Measurements from ENCODE around the gene RFT1. TPM values are rescaled to one million over a fixed set of nuclear protein-coding genes. Genes with fewer than 3 reads are reported as not detected.

Gene RFT1
- total RNA-seq, 1 donor from 2014 or later, result 27.7 TPM

- no peaks in the 10 kb centered on the region for H3K4me1 Mint-ChIP-seq
These were observed 49.5 kb downstream of the RFT1 start for GRCh38 chr3:53080612-53081205.

GRCh38 chr3:53079791-53080555 is 50.3 kb downstream of the RFT1 start:
- Mint-ChIP-seq H3K9me3 (no peaks in the 10 kb centered on the region), H3K27ac (no peak overlapping the region), H3K4me3 (no peak overlapping the region), H3K4me1 (no peaks in the 10 kb centered on the region), H3K27me3 (ENCODE audit: low read depth) (no peaks in the 10 kb centered on the region), H3K36me3 (no peaks in the 10 kb centered on the region)
- TF ChIP-seq CTCF (IDR thresholded peaks at IDR 0.05; ENCODE audit: unreplicated experiment), result no peak
- DNase-seq (ENCODE audit: low spot score in 2 of 2, unreplicated experiment in 2 of 2), result no peak

More at GRCh38 chr3:53080612-53081205, 49.5 kb downstream of the RFT1 start:
- Mint-ChIP-seq H3K27ac (no peak overlapping the region), H3K9me3 (no peaks in the 10 kb centered on the region), H3K36me3 (no peaks in the 10 kb centered on the region), H3K4me3 (no peak overlapping the region), H3K27me3 (ENCODE audit: low read depth) (no peaks in the 10 kb centered on the region)
- no peak for TF ChIP-seq CTCF (IDR thresholded peaks at IDR 0.05; ENCODE audit: unreplicated experiment)
- no peak for DNase-seq (ENCODE audit: low spot score in 2 of 2, unreplicated experiment in 2 of 2)

- no peak for TF ChIP-seq CTCF (IDR thresholded peaks at IDR 0.05; ENCODE audit: unreplicated experiment)
- Mint-ChIP-seq H3K9me3 (no peaks in the 10 kb centered on the region), H3K27me3 (ENCODE audit: low read depth) (no peaks in the 10 kb centered on the region), H3K27ac (no peak overlapping the region), H3K4me1 (no peaks in the 10 kb centered on the region), H3K36me3 (no peaks in the 10 kb centered on the region), H3K4me3 (no peak overlapping the region)
- no peak for DNase-seq (ENCODE audit: low spot score in 2 of 2, unreplicated experiment in 2 of 2)
These were observed 51.1 kb downstream of the RFT1 start for GRCh38 chr3:53079147-53079546.

GRCh38 chr3:53078656-53079055 is 51.6 kb downstream of the RFT1 start:
- no peaks in the 10 kb centered on the region for H3K9me3 Mint-ChIP-seq
- no peak for TF ChIP-seq CTCF (IDR thresholded peaks at IDR 0.05; ENCODE audit: unreplicated experiment)
- H3K4me1 Mint-ChIP-seq, result no peaks in the 10 kb centered on the region
- H3K27ac Mint-ChIP-seq, result no peak overlapping the region
- no peaks in the 10 kb centered on the region for H3K27me3 Mint-ChIP-seq (ENCODE audit: low read depth)
- no peaks in the 10 kb centered on the region for H3K36me3 Mint-ChIP-seq
- DNase-seq (ENCODE audit: low spot score in 2 of 2, unreplicated experiment in 2 of 2), result no peak
- H3K4me3 Mint-ChIP-seq, result no peak overlapping the region

GRCh38 chr3:53077476-53078220 is 52.6 kb downstream of the RFT1 start:
- DNase-seq (ENCODE audit: low spot score in 2 of 2, unreplicated experiment in 2 of 2), result no peak
- Mint-ChIP-seq H3K36me3 (no peaks in the 10 kb centered on the region), H3K9me3 (no peaks in the 10 kb centered on the region), H3K4me1 (peaks cover 7% of the 10 kb centered on the region), H3K4me3 (no peak overlapping the region), H3K27ac (no peak overlapping the region), H3K27me3 (ENCODE audit: low read depth) (peaks cover 3% of the 10 kb centered on the region)
- TF ChIP-seq CTCF (IDR thresholded peaks at IDR 0.05; ENCODE audit: unreplicated experiment), result no peak

Measured in mesothelial cell of epicardium (in vitro differentiated cells).